Calu3 (cell line): ENCODE results near the gene DUSP28. TPM values are rescaled to one million over a fixed set of nuclear protein-coding genes. Genes with fewer than 3 reads are reported as not detected.

Source experiments
- Bru-seq: library from RNA; stranded (reverse); fragments of 400-500 nt; gene quantifications from one replicate; lab custom pipeline; 2021; lab: Mats Ljungman, UMichigan
- BruChase-seq, 2 experiments: library from RNA; stranded (reverse); fragments of 400-500 nt; gene quantifications; one replicate each; lab custom pipeline; 2021; lab: Mats Ljungman, UMichigan
- BruUV-seq: library from RNA; stranded (reverse); fragments of 400-500 nt; replicated peaks from 2 replicates; lab custom pipeline; 2021; lab: Mats Ljungman, UMichigan
- CTCF ChIA-PET: fragments of 300-600 bp; sonication (Branson Sonifier 250); formaldehyde crosslinking; loops from one replicate; lab custom pipeline; 2022; ENCODE audit warnings: antibody characterized with exemption; lab: Charles Lee
- DNase-seq: peaks from one replicate; pipeline ENCODE4 v3.0.0; 2022
- H3K27ac Mint-ChIP-seq: one replicate; pipeline ENCODE4 v1.8.0; 2022; ENCODE audit warnings: mixed read lengths; ENCODE audit not compliant: unreplicated experiment
- H3K27me3 Mint-ChIP-seq: one replicate; pipeline ENCODE4 v1.8.0; 2022; ENCODE audit warnings: mixed read lengths; ENCODE audit not compliant: unreplicated experiment
- H3K36me3 Mint-ChIP-seq: one replicate; pipeline ENCODE4 v1.8.0; 2022; ENCODE audit warnings: mild to moderate bottlenecking, moderate library complexity, mixed read lengths; ENCODE audit not compliant: insufficient read depth, unreplicated experiment
- H3K4me1 Mint-ChIP-seq: one replicate; pipeline ENCODE4 v1.8.0; 2022; ENCODE audit warnings: mild to moderate bottlenecking, low read depth, mixed read lengths; ENCODE audit not compliant: unreplicated experiment
- H3K4me3 Mint-ChIP-seq: one replicate; pipeline ENCODE4 v1.8.0; 2022; ENCODE audit warnings: mild to moderate bottlenecking, low read depth, moderate library complexity, mixed read lengths; ENCODE audit not compliant: unreplicated experiment
- H3K9me3 Mint-ChIP-seq: one replicate; pipeline ENCODE4 v1.8.0; 2022; ENCODE audit warnings: low read depth, mixed read lengths; ENCODE audit not compliant: unreplicated experiment
- intact Hi-C: fragments of 100-400 bp; cut with micrococcal nuclease; formaldehyde crosslinking; loops from one replicate; pipeline ENCODE4 v1.10.0; 2022; ENCODE audit not compliant: unreplicated experiment
- long read RNA-seq: library from polyadenylated mRNA; stranded (forward); transcript quantifications from one replicate; pipeline ENCODE4 v2.0.0, GENCODE V29; 2022
- total RNA-seq: library from RNA; stranded (reverse); gene quantifications from 2 replicates; pipeline ENCODE4 v1.2.3, GENCODE V29; 2022
- TF ChIP-seq, protein P1 (sequence below): fragments of 200-600 bp; IDR thresholded peaks from one replicate; pipeline ENCODE4 v1.8.0; 2022; ENCODE audit warnings: antibody characterized with exemption; ENCODE audit not compliant: unreplicated experiment

DUSP28 gene, protein sequence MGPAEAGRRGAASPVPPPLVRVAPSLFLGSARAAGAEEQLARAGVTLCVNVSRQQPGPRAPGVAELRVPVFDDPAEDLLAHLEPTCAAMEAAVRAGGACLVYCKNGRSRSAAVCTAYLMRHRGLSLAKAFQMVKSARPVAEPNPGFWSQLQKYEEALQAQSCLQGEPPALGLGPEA
- 5.1 and 8.5 TPM in 2 replicates for total RNA-seq
- percentile 71 among the genes with signal in this experiment for Bru-seq, nascent RNA
- BruChase-seq, experiment 1, labeled RNA remaining after a 6-hour chase: percentile 59 among the genes with signal in this experiment
- BruChase-seq, experiment 2, labeled RNA remaining after a 2-hour chase: percentile 56 among the genes with signal in this experiment
- long read RNA-seq, partial matches to known transcripts: 0 of 5 reads
- long read RNA-seq, other reads (novel, unspliced or antisense): 1 of 5 reads

DNA sequence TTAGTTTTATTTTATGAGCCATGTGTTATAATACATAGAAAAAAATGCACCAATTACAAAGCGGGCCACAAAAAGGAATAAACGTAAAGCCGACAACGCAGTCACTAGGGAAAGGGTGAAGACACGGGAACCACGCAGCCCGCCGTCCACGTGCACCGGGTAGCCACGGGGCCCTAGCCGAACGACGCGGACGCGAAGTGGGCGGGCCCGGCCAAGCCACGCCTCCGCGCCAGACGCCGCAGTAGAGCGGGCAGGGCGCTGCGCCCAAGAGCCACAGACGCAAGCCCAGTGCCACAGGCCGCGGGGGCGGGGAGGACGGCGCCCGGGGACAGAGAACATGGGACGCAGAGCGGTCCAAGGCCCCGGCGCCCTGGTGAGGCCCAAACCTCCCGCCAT, at the start of gene DUSP28:
Gene DUSP28 (plus strand): TSS at position 274 of the 396 bp plus-strand sequence. CDS start 328 bp downstream, outside the sequence.
- Mint-ChIP-seq H3K4me3 (peak within 1 kb of the TSS; percentile 93), H3K27me3 (no peaks in the 10 kb centered on the region), H3K4me1 (peaks cover 46% of the 10 kb centered on the region), H3K9me3 (no peaks in the 10 kb centered on the region), H3K27ac (peak within 1 kb of the TSS; percentile 94), H3K36me3 (peaks cover 70% of the 10 kb centered on the region)
- CTCF ChIA-PET: no interaction called here
- BruUV-seq: no TSS peak
- TF ChIP-seq, protein P1, sequence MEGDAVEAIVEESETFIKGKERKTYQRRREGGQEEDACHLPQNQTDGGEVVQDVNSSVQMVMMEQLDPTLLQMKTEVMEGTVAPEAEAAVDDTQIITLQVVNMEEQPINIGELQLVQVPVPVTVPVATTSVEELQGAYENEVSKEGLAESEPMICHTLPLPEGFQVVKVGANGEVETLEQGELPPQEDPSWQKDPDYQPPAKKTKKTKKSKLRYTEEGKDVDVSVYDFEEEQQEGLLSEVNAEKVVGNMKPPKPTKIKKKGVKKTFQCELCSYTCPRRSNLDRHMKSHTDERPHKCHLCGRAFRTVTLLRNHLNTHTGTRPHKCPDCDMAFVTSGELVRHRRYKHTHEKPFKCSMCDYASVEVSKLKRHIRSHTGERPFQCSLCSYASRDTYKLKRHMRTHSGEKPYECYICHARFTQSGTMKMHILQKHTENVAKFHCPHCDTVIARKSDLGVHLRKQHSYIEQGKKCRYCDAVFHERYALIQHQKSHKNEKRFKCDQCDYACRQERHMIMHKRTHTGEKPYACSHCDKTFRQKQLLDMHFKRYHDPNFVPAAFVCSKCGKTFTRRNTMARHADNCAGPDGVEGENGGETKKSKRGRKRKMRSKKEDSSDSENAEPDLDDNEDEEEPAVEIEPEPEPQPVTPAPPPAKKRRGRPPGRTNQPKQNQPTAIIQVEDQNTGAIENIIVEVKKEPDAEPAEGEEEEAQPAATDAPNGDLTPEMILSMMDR: no peak
- intact Hi-C loops: no loop called here
- DNase-seq: peak; percentile 94

DNA sequence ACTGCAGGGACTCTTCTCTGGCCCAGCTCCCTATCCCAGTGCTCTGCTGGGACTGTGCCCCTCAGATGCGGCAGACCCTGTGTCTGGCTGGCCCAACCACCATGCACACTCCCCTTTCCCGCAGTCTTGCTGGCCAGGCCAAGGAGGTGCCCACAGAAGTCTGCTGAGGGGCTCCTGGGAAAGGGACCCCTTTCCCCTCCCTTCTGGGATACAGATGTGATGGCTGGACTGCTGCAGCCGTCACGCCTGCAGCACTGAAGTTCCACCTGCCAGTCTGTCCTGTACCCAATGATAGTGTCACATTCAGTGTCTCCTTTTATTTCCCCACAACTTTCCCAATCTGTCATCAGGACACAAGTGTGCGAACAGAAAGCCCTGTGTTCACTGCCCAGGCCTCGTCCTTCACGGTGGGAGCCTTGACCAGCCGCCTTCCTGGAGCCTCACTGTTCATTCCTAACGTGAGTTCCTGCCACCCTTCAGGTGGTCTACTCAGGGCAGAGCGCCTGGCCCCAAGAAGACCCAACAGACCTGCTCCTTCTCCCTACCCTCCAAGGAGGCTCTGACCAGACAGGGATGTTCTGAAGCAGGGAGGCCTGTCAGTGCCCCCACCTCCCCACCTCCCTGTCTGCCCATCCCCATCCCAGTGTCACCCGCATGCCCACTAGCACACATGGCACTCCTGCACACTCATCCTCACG, 49.5 kb upstream of the DUSP28 start:
- Mint-ChIP-seq H3K9me3 (no peaks in the 10 kb centered on the region), H3K36me3 (peaks cover 15% of the 10 kb centered on the region), H3K4me1 (peaks cover 12% of the 10 kb centered on the region), H3K27ac (no peak overlapping the region), H3K27me3 (no peaks in the 10 kb centered on the region), H3K4me3 (no peak overlapping the region)
- intact Hi-C loops: no loop called here
- DNase-seq: no peak
- TF ChIP-seq, protein P1: no peak
- BruUV-seq: no TSS peak
- CTCF ChIA-PET: no interaction called here

DNA sequence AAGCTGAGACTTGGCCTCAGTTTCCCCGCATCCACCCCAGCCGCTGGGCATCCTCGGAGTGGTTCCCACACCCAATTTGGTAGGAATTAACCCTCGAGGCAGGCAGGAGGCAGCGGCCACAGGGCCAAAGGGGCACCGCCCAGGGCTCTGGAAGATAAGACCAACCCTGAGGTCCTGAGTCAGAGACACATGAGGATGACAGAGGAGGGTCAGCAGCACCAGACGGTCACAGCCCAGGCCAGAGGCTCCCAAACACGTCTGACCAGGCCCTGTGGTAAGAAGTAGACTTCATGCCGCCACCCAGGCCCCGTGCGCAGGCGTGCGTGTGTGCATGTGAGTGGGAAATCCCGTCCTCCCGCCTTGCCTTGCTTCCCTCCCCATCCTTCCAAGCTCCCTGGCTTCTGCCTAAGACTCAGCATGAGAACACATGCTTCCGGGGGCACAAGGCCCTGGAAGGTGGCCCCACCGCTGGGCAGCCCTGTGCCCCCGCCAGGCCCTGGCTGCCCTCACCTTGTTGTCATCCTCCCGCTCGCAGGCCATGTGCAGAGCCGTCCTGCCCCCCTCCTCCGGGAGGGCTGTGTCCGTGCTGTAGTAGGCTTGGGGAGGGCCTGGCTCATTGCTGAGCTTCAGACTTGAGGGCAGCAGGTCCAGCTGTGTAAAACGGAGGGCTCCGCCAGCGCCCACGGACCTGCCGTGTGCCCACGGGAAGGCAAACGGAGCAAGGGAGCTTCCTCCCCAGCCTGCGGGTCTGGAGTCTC, 48.6 kb upstream of the DUSP28 start:
- CTCF ChIA-PET: no interaction called here
- H3K9me3 Mint-ChIP-seq: no peaks in the 10 kb centered on the region
- H3K27ac Mint-ChIP-seq: no peak overlapping the region
- intact Hi-C loops: no loop called here
- no peaks in the 10 kb centered on the region for H3K27me3 Mint-ChIP-seq
- peaks cover 15% of the 10 kb centered on the region for H3K36me3 Mint-ChIP-seq
- DNase-seq: no peak
- no peak overlapping the region for H3K4me3 Mint-ChIP-seq
- peaks cover 12% of the 10 kb centered on the region for H3K4me1 Mint-ChIP-seq
- TF ChIP-seq, protein P1: no peak
- no TSS peak for BruUV-seq

DNA sequence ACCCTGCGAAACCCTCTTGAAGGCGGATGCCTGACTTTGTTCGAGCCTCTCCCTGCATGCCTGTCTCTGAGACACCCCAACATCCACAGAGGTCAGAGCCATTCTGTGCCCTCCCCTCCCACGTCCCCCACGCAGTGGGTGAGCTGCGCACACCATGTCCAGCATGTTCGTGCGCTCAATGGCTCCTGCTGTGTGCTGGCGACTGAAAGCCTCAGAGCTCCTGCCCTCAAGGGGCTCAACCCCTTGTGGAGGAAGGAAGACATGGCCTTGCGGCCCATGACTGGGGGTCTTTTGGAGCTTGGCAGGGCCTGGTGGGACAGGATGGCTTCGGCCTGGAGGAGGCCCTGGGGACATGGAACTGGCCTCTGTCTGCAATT, 48.1 kb upstream of the DUSP28 start:
- Mint-ChIP-seq H3K27ac (no peak overlapping the region), H3K4me1 (peaks cover 12% of the 10 kb centered on the region), H3K9me3 (no peaks in the 10 kb centered on the region), H3K4me3 (no peak overlapping the region), H3K27me3 (no peaks in the 10 kb centered on the region), H3K36me3 (peaks cover 15% of the 10 kb centered on the region)
- BruUV-seq: no TSS peak
- TF ChIP-seq, protein P1: no peak
- CTCF ChIA-PET: no interaction called here
- no peak for DNase-seq
- intact Hi-C loops: no loop called here
